Mesodermal cell (in vitro differentiated cells): ENCODE results near the gene NLGN1.

Source experiments
- H3K27ac ChIP-seq: 2 replicates; pipeline ENCODE4 v1.7.0; 2013; ENCODE audit warnings: mild to moderate bottlenecking, low read depth, low read length, moderate library complexity; ENCODE audit not compliant: severe bottlenecking
- H3K36me3 ChIP-seq: 2 replicates; pipeline ENCODE4 v1.7.1; 2013; ENCODE audit warnings: mild to moderate bottlenecking, low read length, moderate library complexity; ENCODE audit not compliant: control insufficient read depth, insufficient read depth
- H3K4me1 ChIP-seq: one replicate; pipeline ENCODE4 v1.7.1; 2013; ENCODE audit warnings: mild to moderate bottlenecking, low read length; ENCODE audit not compliant: insufficient read depth, control insufficient read depth, poor library complexity, severe bottlenecking
- H3K4me3 ChIP-seq: 2 replicates; pipeline ENCODE4 v1.7.0; 2013; ENCODE audit warnings: low read length, control low read depth, mild to moderate bottlenecking; ENCODE audit not compliant: insufficient read depth, poor library complexity, severe bottlenecking; ENCODE audit errors: extremely low read depth
- H3K9me3 ChIP-seq: 2 replicates; pipeline ENCODE4 v1.7.1; 2013; ENCODE audit warnings: mild to moderate bottlenecking, low read length, moderate library complexity; ENCODE audit not compliant: control insufficient read depth
- WGBS, 2 experiments: methylation state at CpG; one replicate each; pipeline ENCODE4 v1.1.5; 2013; ENCODE audit warnings: missing lambda C conversion rate in 2 of 2; ENCODE audit not compliant: insufficient coverage in 2 of 2; 5-methylcytosine and 5-hydroxymethylcytosine counted together

NLGN1 gene

GRCh38 chr3:173709026-173709425, 311.5 kb downstream of the NLGN1 start:
- no peak overlapping the region for H3K27ac ChIP-seq
- H3K36me3 ChIP-seq = no peaks in the 10 kb centered on the region
- H3K9me3 ChIP-seq = no peaks in the 10 kb centered on the region
- 93% methylated on average over 2 of the region's 4 CpGs; no CpG with 5 or more reads in 1 of the 2 experiments for WGBS, 2 experiments
- H3K4me1 ChIP-seq = no peaks in the 10 kb centered on the region
- H3K4me3 ChIP-seq = no peak overlapping the region

- WGBS, 2 experiments = 82 to 89% methylated on average over 4 to 5 of the region's 5 CpGs
- Histone ChIP-seq H3K9me3 (no peaks in the 10 kb centered on the region), H3K4me1 (no peaks in the 10 kb centered on the region), H3K4me3 (no peak overlapping the region), H3K27ac (no peak overlapping the region), H3K36me3 (no peaks in the 10 kb centered on the region)
Measured at GRCh38 chr3:173711619-173712018, 314.1 kb downstream of the NLGN1 start.

GRCh38 chr3:173719585-173719984, 322.0 kb downstream of the NLGN1 start:
- Histone ChIP-seq H3K9me3 (no peaks in the 10 kb centered on the region), H3K4me1 (no peaks in the 10 kb centered on the region), H3K36me3 (no peaks in the 10 kb centered on the region), H3K4me3 (no peak overlapping the region), H3K27ac (no peak overlapping the region)
- WGBS, 2 experiments = 80 to 89% methylated on average over 3 of the region's 3 CpGs

GRCh38 chr3:173725507-173725906, 328.0 kb downstream of the NLGN1 start:
- 76 to 92% methylated on average over 2 of the region's 3 CpGs for WGBS, 2 experiments
- Histone ChIP-seq H3K9me3 (no peaks in the 10 kb centered on the region), H3K4me3 (no peak overlapping the region), H3K4me1 (no peaks in the 10 kb centered on the region), H3K36me3 (no peaks in the 10 kb centered on the region), H3K27ac (no peak overlapping the region)

GRCh38 chr3:173730391-173730790, 332.8 kb downstream of the NLGN1 start:
- Histone ChIP-seq H3K9me3 (no peaks in the 10 kb centered on the region), H3K36me3 (no peaks in the 10 kb centered on the region), H3K4me3 (no peak overlapping the region), H3K4me1 (no peaks in the 10 kb centered on the region), H3K27ac (no peak overlapping the region)
- WGBS, 2 experiments = 100% methylated on average over 1 of the region's 2 CpGs; no CpG with 5 or more reads in 1 of the 2 experiments

GRCh38 chr3:173732237-173732636, 334.7 kb downstream of the NLGN1 start:
- Histone ChIP-seq H3K27ac (no peak overlapping the region), H3K4me3 (no peak overlapping the region), H3K4me1 (no peaks in the 10 kb centered on the region), H3K9me3 (no peaks in the 10 kb centered on the region), H3K36me3 (no peaks in the 10 kb centered on the region)
- WGBS, 2 experiments = 14 to 71% methylated on average over 1 to 2 of the region's 4 CpGs

GRCh38 chr3:173733029-173733652, 335.6 kb downstream of the NLGN1 start:
- Histone ChIP-seq H3K4me1 (no peaks in the 10 kb centered on the region), H3K9me3 (no peaks in the 10 kb centered on the region), H3K36me3 (no peaks in the 10 kb centered on the region), H3K4me3 (no peak overlapping the region), H3K27ac (no peak overlapping the region)
- no CpG with 5 or more reads among the region's 1 CpG for WGBS, 2 experiments

- peaks cover 11% of the 10 kb centered on the region for H3K4me1 ChIP-seq
- no peaks in the 10 kb centered on the region for H3K9me3 ChIP-seq
- 80% methylated on average over 1 of the region's 1 CpG; no CpG with 5 or more reads in 1 of the 2 experiments for WGBS, 2 experiments
- no peak overlapping the region for H3K27ac ChIP-seq
- no peaks in the 10 kb centered on the region for H3K36me3 ChIP-seq
- H3K4me3 ChIP-seq = no peak overlapping the region
Measured at GRCh38 chr3:173734473-173734872, 336.9 kb downstream of the NLGN1 start.

- Histone ChIP-seq H3K27ac (no peak overlapping the region), H3K36me3 (no peaks in the 10 kb centered on the region), H3K4me1 (peaks cover 11% of the 10 kb centered on the region), H3K9me3 (no peaks in the 10 kb centered on the region), H3K4me3 (no peak overlapping the region)
- WGBS, 2 experiments = no CpG with 5 or more reads among the region's 1 CpG
Measured at GRCh38 chr3:173734895-173735294, 337.4 kb downstream of the NLGN1 start.

- no CpG with 5 or more reads among the region's 1 CpG for WGBS, 2 experiments
- no peaks in the 10 kb centered on the region for H3K36me3 ChIP-seq
- no peak overlapping the region for H3K27ac ChIP-seq
- no peak overlapping the region for H3K4me3 ChIP-seq
- no peaks in the 10 kb centered on the region for H3K9me3 ChIP-seq
- H3K4me1 ChIP-seq = peaks cover 11% of the 10 kb centered on the region
Measured at GRCh38 chr3:173735841-173736240, 338.3 kb downstream of the NLGN1 start.

- Histone ChIP-seq H3K4me3 (no peak overlapping the region), H3K27ac (no peak overlapping the region), H3K36me3 (no peaks in the 10 kb centered on the region), H3K9me3 (no peaks in the 10 kb centered on the region), H3K4me1 (peaks cover 11% of the 10 kb centered on the region)
- no CpG with 5 or more reads among the region's 2 CpGs for WGBS, 2 experiments
Measured at GRCh38 chr3:173737167-173737808, 339.7 kb downstream of the NLGN1 start.
